DND-41 (cell line): ENCODE results near the gene TADA2B.
A peak's percentile ranks its signal among the peaks of the same experiment; 100 is the strongest.

Experiments
- ATAC-seq: fragments of 200-7000 bp; cut with Tn5 transposase; 3 replicates; pipeline ENCODE4 v1.9.1; 2021; ENCODE audit warnings: low read depth; ENCODE audit not compliant: insufficient read depth
- DNase-seq: peaks from one replicate; pipeline ENCODE4 v3.0.0-alpha.2; 2020
- H2AFZ ChIP-seq: 2 replicates; pipeline ENCODE4 v1.6.0; 2012; ENCODE audit warnings: low read depth, low read length
- H3K27ac ChIP-seq: 2 replicates; pipeline ENCODE4 v1.5.1; 2012; ENCODE audit warnings: low read length, inconsistent platforms
- H3K27me3 ChIP-seq: fragments of 200-600 bp; sonication (generic); 2 replicates; pipeline ENCODE4 v1.6.0; 2012; ENCODE audit warnings: low read length, mild to moderate bottlenecking, inconsistent platforms; ENCODE audit not compliant: insufficient read depth, poor library complexity
- H3K36me3 ChIP-seq: 2 replicates; pipeline ENCODE4 v1.5.1; 2012; ENCODE audit warnings: low read length, inconsistent platforms; ENCODE audit not compliant: insufficient read depth
- H3K4me1 ChIP-seq: 2 replicates; pipeline ENCODE4 v1.5.1; 2012; ENCODE audit warnings: mild to moderate bottlenecking, low read length; ENCODE audit not compliant: insufficient read depth
- H3K4me2 ChIP-seq: 2 replicates; pipeline ENCODE4 v1.6.0; 2012; ENCODE audit warnings: mild to moderate bottlenecking, moderate library complexity, low read length, inconsistent platforms; ENCODE audit not compliant: insufficient read depth
- H3K4me3 ChIP-seq, 2 experiments: fragments of 200-600 bp in 1 of 2; shearing (Covaris generic) in 1 of 2; 2 replicates each; pipeline ENCODE4 v1.5.1; 2012 to 2016; ENCODE audit warnings: inconsistent platforms in 2 of 2, low read length in 2 of 2, mild to moderate bottlenecking in 2 of 2, low read depth in 1 of 2, moderate library complexity in 1 of 2
- H3K79me2 ChIP-seq: 2 replicates; pipeline ENCODE4 v1.6.0; 2012; ENCODE audit warnings: low read length, inconsistent platforms; ENCODE audit not compliant: insufficient read depth
- H3K9ac ChIP-seq: 2 replicates; pipeline ENCODE4 v1.6.0; 2012; ENCODE audit warnings: low read depth, mild to moderate bottlenecking, inconsistent platforms, low read length, moderate library complexity
- H3K9me3 ChIP-seq: 2 replicates; pipeline ENCODE4 v1.5.1; 2012; ENCODE audit warnings: low read length, moderate library complexity, mild to moderate bottlenecking, inconsistent platforms; ENCODE audit not compliant: insufficient read depth, severe bottlenecking
- H4K20me1 ChIP-seq: 2 replicates; pipeline ENCODE4 v1.6.0; 2012; ENCODE audit warnings: low read length; ENCODE audit not compliant: insufficient read depth
- CTCF ChIP-seq: IDR thresholded peaks from 2 replicates; pipeline ENCODE4 v1.5.1; 2012; ENCODE audit warnings: borderline replicate concordance, low read length, moderate library complexity, mild to moderate bottlenecking; ENCODE audit not compliant: poor library complexity, severe bottlenecking; ENCODE audit errors: extremely low read depth
- EZH2 ChIP-seq: IDR thresholded peaks from 3 replicates; pipeline ENCODE4 v1.6.1; 2012; ENCODE audit warnings: borderline replicate concordance, low read depth, mild to moderate bottlenecking, moderate library complexity, low read length, inconsistent platforms; ENCODE audit not compliant: severe bottlenecking

The TADA2B gene

GRCh38 chr4:7045553-7045952 is 2.4 kb downstream of the TADA2B start:
- peak overlapping the region; percentile 97 for H3K4me2 ChIP-seq
- H3K27ac ChIP-seq: no peak overlapping the region
- no peak overlapping the region for H2AFZ ChIP-seq
- ATAC-seq (no peak), DNase-seq (no peak)
- peaks cover 11% of the 10 kb centered on the region; the same call in 1 of the 2 replicates for H3K36me3 ChIP-seq
- H4K20me1 ChIP-seq: peaks cover 53% of the 10 kb centered on the region
- H3K4me1 ChIP-seq: peaks cover 40% of the 10 kb centered on the region
- no peak overlapping the region for H3K4me3 ChIP-seq
- peak overlapping the region; percentile 97 for H3K9ac ChIP-seq
- peaks cover 68% of the 10 kb centered on the region for H3K79me2 ChIP-seq
- TF ChIP-seq CTCF (no peak), EZH2 (no peak)
- peaks cover 3% of the 10 kb centered on the region for H3K27me3 ChIP-seq
- H3K9me3 ChIP-seq: no peaks in the 10 kb centered on the region

DNA sequence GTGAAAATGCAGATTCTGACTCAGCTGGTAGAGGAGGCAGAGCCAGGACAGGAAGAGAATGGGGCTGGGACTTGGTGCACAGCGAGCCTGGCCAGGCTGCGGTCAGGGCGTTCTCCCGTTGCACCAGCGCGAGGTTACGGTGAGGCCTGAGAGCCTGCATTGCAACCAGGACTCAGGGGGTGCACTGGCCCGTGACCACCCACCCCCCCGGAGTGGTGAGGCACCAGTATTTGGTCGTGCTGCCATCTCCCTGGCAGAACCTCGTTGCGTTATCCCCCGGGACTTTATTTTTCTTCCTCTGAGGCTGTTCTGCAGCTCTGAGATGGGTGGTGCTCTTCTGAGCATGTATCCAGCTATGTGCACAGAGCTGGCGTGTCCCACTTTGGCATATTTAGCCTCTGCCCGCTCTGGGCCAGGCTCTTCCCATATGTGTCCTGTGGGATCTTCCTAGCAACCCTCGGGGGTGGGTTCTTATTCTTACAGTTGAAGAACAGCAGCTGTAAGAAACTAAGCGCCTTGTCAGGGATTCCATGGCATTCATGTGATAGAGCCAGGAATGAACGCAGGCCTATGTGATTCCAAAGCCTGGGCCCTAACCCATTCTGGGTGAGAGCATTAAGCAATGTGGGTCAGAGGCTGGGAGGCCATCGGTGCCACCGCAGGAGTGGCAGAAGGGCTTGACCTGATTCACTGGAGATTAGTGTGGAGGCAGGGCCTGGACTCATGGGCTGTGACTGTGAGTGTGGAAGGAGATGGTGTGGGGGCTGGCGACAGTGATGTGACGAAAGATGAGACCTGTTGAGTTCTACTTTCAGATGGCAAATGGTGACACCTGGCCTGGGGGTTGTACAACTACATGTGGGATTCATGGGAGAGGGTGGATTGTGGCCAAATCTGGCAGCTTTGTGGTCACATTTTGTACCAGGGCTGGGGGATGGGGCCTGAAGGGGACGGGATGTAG is 3.1 kb downstream of the TADA2B start:
- Histone ChIP-seq H4K20me1 (peaks cover 60% of the 10 kb centered on the region), H3K9ac (peak overlapping the region; percentile 8), H3K36me3 (peaks cover 14% of the 10 kb centered on the region), H3K27me3 (peaks cover 3% of the 10 kb centered on the region), H3K9me3 (no peaks in the 10 kb centered on the region), H3K79me2 (peaks cover 75% of the 10 kb centered on the region), H3K4me3 (no peak overlapping the region; a peak in 1 of 4 replicates), H3K4me1 (peaks cover 40% of the 10 kb centered on the region), H3K4me2 (peak overlapping the region; percentile 97), H2AFZ (no peak overlapping the region), H3K27ac (no peak overlapping the region)
- DNase-seq: peak; percentile 20
- no peak for ATAC-seq
- TF ChIP-seq CTCF (no peak), EZH2 (no peak)

- DNase-seq: no peak
- Histone ChIP-seq H3K4me1 (peaks cover 39% of the 10 kb centered on the region), H3K4me2 (peak overlapping the region; percentile 97; the same call in 1 of the 2 replicates), H4K20me1 (peaks cover 64% of the 10 kb centered on the region), H3K27me3 (peaks cover 3% of the 10 kb centered on the region), H3K9ac (0 out of 2 replicates have a peak overlapping the region, but pooled peaks have one; percentile 8), H3K9me3 (no peaks in the 10 kb centered on the region), H3K4me3 (no peak overlapping the region), H3K79me2 (peaks cover 77% of the 10 kb centered on the region), H3K36me3 (peaks cover 19% of the 10 kb centered on the region), H2AFZ (no peak overlapping the region), H3K27ac (no peak overlapping the region)
- no peak for TF ChIP-seq EZH2
- no peak for TF ChIP-seq CTCF
- no peak for ATAC-seq
Observed at GRCh38 chr4:7046971-7047370, 3.8 kb downstream of the TADA2B start.
